CD4-positive, alpha-beta T cell (primary cell): ENCODE results near the gene HELT. TPM values are rescaled to one million over a fixed set of nuclear protein-coding genes. Genes with fewer than 3 reads are reported as not detected.

Source experiments
- ATAC-seq: fragments of 200-7000 bp; cut with Tn5 transposase; one replicate; pipeline ENCODE4 v1.10.0; 2022; ENCODE audit warnings: mild to moderate bottlenecking; ENCODE audit not compliant: poor library complexity
- CTCF ChIA-PET: fragments of 350-600 bp; sonication (Branson Sonifier 250); formaldehyde crosslinking; loops from one replicate; lab custom pipeline; 2021; ENCODE audit warnings: antibody characterized with exemption, inconsistent platforms; lab: Charles Lee
- POLR2A ChIA-PET: fragments of 350-600 bp; sonication (Branson Sonifier 250); formaldehyde crosslinking; loops from one replicate; lab custom pipeline; 2021; ENCODE audit warnings: antibody characterized with exemption, inconsistent platforms; lab: Charles Lee
- DNase-seq, 14 experiments: peaks; one replicate each; pipeline ENCODE4 v3.0.0-alpha.2; 2013 to 2020; ENCODE audit warnings: mixed read lengths in 2 of 14
- H3K27ac ChIP-seq, 2 donors: one replicate each; pipeline versions ENCODE4 v1.5.1 to v1.7.0; 2013; ENCODE audit warnings: low read length in 2 of 2, low read depth in 1 of 2, mild to moderate bottlenecking in 1 of 2
- H3K27me3 ChIP-seq, 2 experiments: 1 replicate in 1 of 2; 2 replicates in 1 of 2; pipeline versions ENCODE4 v1.6.1 to v1.7.0; 2013; ENCODE audit warnings: low read length in 2 of 2, control low read depth in 1 of 2, mild to moderate bottlenecking in 1 of 2, moderate library complexity in 1 of 2; ENCODE audit not compliant: insufficient read depth in 2 of 2, control insufficient read depth in 1 of 2
- H3K36me3 ChIP-seq: one replicate; pipeline ENCODE4 v1.6.1; 2013; ENCODE audit warnings: low read length, control low read depth; ENCODE audit not compliant: insufficient read depth
- H3K4me1 ChIP-seq: one replicate; pipeline ENCODE4 v1.6.1; 2013; ENCODE audit warnings: low read length, control low read depth; ENCODE audit not compliant: insufficient read depth
- H3K4me3 ChIP-seq: one replicate; pipeline ENCODE4 v1.5.1; 2013; ENCODE audit warnings: mild to moderate bottlenecking, low read length, moderate library complexity
- H3K9me3 ChIP-seq, 2 experiments: 1 replicate in 1 of 2; 2 replicates in 1 of 2; pipeline versions ENCODE4 v1.6.1 to v1.7.0; 2013; ENCODE audit warnings: low read length in 2 of 2, mild to moderate bottlenecking in 2 of 2, control low read depth in 1 of 2, moderate library complexity in 1 of 2; ENCODE audit not compliant: control insufficient read depth in 1 of 2, insufficient read depth in 1 of 2
- H3K27ac Mint-ChIP-seq: one replicate; pipeline ENCODE4 v1.8.0; 2020; ENCODE audit warnings: mixed read lengths
- H3K27me3 Mint-ChIP-seq: one replicate; pipeline ENCODE4 v1.8.0; 2021; ENCODE audit warnings: mixed read lengths
- H3K36me3 Mint-ChIP-seq: one replicate; pipeline ENCODE4 v1.8.0; 2021; ENCODE audit warnings: low read depth, mixed read lengths
- H3K4me1 Mint-ChIP-seq: one replicate; pipeline ENCODE4 v1.8.0; 2021; ENCODE audit warnings: low read depth, mixed read lengths
- H3K4me3 Mint-ChIP-seq: one replicate; pipeline ENCODE4 v1.8.0; 2020; ENCODE audit warnings: mild to moderate bottlenecking, mixed read lengths
- H3K9me3 Mint-ChIP-seq: one replicate; pipeline ENCODE4 v1.8.0; 2020; ENCODE audit warnings: mixed read lengths
- intact Hi-C, 2 experiments: fragments of 100-400 bp; cut with DNase I in 1 of 2; cut with micrococcal nuclease in 1 of 2; formaldehyde crosslinking; loops; one replicate each; pipeline versions ENCODE4 v1.15.1 to v1.9.0; 2023 to 2025; cut with DNase I, micrococcal nuclease
- total RNA-seq, 174 experiments: library from RNA in 2 of 174; stranded (reverse) in 2 of 174; gene quantifications; one replicate each; pipeline ENCODE4 v1.2.3 and lab custom pipeline; 2021 to 2026
- TF ChIP-seq, protein P1 (sequence below): fragments of 200-600 bp; IDR thresholded peaks from one replicate; pipeline ENCODE4 v1.8.0; 2022; ENCODE audit warnings: antibody characterized with exemption, mild to moderate bottlenecking

The HELT gene
- total RNA-seq, 2 experiments from 2014 or later, result not detected

DNA sequence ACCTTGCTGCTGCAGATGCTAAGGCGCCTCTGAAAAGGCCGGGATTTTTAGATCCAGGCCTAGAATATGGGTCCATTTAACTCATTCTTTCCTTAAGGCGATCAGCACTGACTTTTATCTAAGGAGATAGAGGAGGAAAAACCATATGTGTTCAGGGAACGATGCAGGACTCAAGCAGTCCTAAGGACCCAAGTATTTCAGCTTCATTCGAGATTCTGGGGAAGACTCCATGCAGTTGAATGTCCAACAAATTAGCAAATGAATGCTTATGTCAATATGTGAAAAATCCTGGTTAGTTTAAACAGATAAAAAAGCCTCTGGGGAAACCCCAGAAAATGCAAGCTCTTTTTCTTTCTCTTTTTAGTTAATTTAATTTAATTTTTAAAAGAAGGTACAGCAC lies 36.0 kb downstream of the HELT start:
- DNase-seq (no peak), ATAC-seq (no peak)
- H3K36me3 ChIP-seq, result no peaks in the 10 kb centered on the region
- intact Hi-C loops, result no loop called here
- H3K27me3 ChIP-seq, result peaks cover 3 to 4% of the 10 kb centered on the region in 2 experiments
- Mint-ChIP-seq H3K4me3 (no peak overlapping the region), H3K27me3 (peaks cover 49% of the 10 kb centered on the region), H3K27ac (no peak overlapping the region), H3K36me3 (no peaks in the 10 kb centered on the region), H3K4me1 (no peaks in the 10 kb centered on the region), H3K9me3 (no peaks in the 10 kb centered on the region)
- TF ChIP-seq, protein P1, sequence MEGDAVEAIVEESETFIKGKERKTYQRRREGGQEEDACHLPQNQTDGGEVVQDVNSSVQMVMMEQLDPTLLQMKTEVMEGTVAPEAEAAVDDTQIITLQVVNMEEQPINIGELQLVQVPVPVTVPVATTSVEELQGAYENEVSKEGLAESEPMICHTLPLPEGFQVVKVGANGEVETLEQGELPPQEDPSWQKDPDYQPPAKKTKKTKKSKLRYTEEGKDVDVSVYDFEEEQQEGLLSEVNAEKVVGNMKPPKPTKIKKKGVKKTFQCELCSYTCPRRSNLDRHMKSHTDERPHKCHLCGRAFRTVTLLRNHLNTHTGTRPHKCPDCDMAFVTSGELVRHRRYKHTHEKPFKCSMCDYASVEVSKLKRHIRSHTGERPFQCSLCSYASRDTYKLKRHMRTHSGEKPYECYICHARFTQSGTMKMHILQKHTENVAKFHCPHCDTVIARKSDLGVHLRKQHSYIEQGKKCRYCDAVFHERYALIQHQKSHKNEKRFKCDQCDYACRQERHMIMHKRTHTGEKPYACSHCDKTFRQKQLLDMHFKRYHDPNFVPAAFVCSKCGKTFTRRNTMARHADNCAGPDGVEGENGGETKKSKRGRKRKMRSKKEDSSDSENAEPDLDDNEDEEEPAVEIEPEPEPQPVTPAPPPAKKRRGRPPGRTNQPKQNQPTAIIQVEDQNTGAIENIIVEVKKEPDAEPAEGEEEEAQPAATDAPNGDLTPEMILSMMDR, result no peak
- H3K9me3 ChIP-seq, result peaks cover 0 to 3% of the 10 kb centered on the region in 2 experiments
- no peaks in the 10 kb centered on the region for H3K4me1 ChIP-seq
- ChIA-PET POLR2A (no interaction called here), CTCF (no interaction called here)
- H3K27ac ChIP-seq, result no peak overlapping the region
- no peak overlapping the region for H3K4me3 ChIP-seq

GRCh38 chr4:185054886-185055285 lies 36.6 kb downstream of the HELT start:
- Mint-ChIP-seq H3K4me3 (no peak overlapping the region), H3K36me3 (no peaks in the 10 kb centered on the region), H3K27ac (no peak overlapping the region), H3K4me1 (no peaks in the 10 kb centered on the region), H3K27me3 (peaks cover 48% of the 10 kb centered on the region), H3K9me3 (no peaks in the 10 kb centered on the region)
- H3K36me3 ChIP-seq, result no peaks in the 10 kb centered on the region
- intact Hi-C loops, result no loop called here
- TF ChIP-seq, protein P1, result no peak
- no peak overlapping the region for H3K4me3 ChIP-seq
- ChIA-PET CTCF (no interaction called here), POLR2A (no interaction called here)
- H3K4me1 ChIP-seq, result no peaks in the 10 kb centered on the region
- H3K27me3 ChIP-seq, result peaks cover 3 to 4% of the 10 kb centered on the region in 2 experiments
- no peak for DNase-seq
- H3K27ac ChIP-seq, result no peak overlapping the region
- no peak for ATAC-seq
- peaks cover 0 to 3% of the 10 kb centered on the region in 2 experiments for H3K9me3 ChIP-seq

GRCh38 chr4:185061610-185062009 lies 43.3 kb downstream of the HELT start:
- Mint-ChIP-seq H3K27ac (no peak overlapping the region), H3K36me3 (no peaks in the 10 kb centered on the region), H3K9me3 (no peaks in the 10 kb centered on the region), H3K4me1 (no peaks in the 10 kb centered on the region), H3K27me3 (peaks cover 43% of the 10 kb centered on the region), H3K4me3 (no peak overlapping the region)
- Histone ChIP-seq H3K27ac (no peak overlapping the region), H3K4me1 (no peaks in the 10 kb centered on the region), H3K36me3 (no peaks in the 10 kb centered on the region), H3K4me3 (no peak overlapping the region), H3K27me3 (peaks cover 0 to 5% of the 10 kb centered on the region in 2 experiments), H3K9me3 (no peaks in the 10 kb centered on the region)
- TF ChIP-seq, protein P1, result no peak
- DNase-seq, result no peak
- POLR2A ChIA-PET, result no interaction called here
- intact Hi-C loops, result no loop called here
- no peak for ATAC-seq
- CTCF ChIA-PET, result no interaction called here
